ENCODE data around the gene CT47B1.

DNA sequence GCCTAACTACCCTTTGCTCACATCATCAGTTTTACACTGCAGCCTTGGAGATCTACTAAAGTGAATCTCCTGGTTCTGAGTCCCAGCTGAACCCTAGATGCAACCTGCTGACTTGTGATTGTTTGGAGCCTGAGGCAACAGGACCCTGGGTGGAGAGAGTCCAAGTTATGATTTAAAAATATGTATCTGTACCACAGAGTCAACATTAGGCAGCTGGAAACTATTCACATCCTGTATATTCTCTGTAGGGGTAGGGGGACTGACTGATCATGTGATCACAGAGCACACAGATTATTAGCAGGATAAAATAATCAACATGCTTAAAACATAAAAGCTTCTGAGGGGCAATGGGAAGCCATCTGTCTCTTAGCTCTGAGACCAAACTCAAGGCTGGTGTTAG is 52.1 kb downstream of the CT47B1 start:
- TF ChIP-seq CTCF (IDR thresholded peaks at IDR 0.05) (no peak), POLR2AphosphoS5 (IDR thresholded peaks at IDR 0.05) (no peak)

Measured in suprapubic skin (tissue), 3 donors.